Activated CD4-positive, alpha-beta T cell treated with anti-CD3 and anti-CD28 coated beads for 36 hours (primary cell): ENCODE results near the gene VMA21. TPM values are rescaled to one million over a fixed set of nuclear protein-coding genes. Genes with fewer than 3 reads are reported as not detected.

Experiments
- total RNA-seq, 2 experiments: library from RNA; stranded (reverse); gene quantifications; one replicate each; pipeline ENCODE4 v1.2.3, GENCODE V29; 2021

The VMA21 gene
- total RNA-seq, 2 experiments from 2014 or later: 42.1 to 43.0 TPM

Other genes starting within 250 kb of the VMA21 start
- gene GPR50, start 220.6 kb upstream of the VMA21 start, total RNA-seq: not detected
- gene PASD1, start 166.5 kb downstream of the VMA21 start, total RNA-seq: not detected